Measurements from ENCODE around the gene TLE7. TPM values are rescaled to one million over a fixed set of nuclear protein-coding genes. Genes with fewer than 3 reads are reported as not detected.

The TLE7 gene
- total and polyA plus RNA-seq, 2 of the 4 experiments (the other 2 are of a cell fraction): not detected

- Histone ChIP-seq H3K9ac (ENCODE audit: low read depth, low read length) (no peak overlapping the region), H3K23ac (ENCODE audit: low read depth, low read length) (no peak overlapping the region; the same call in 1 of the 2 replicates), H3K27ac (ENCODE audit: insufficient read depth, low read length) (no peak overlapping the region; the same call in 1 of the 2 replicates), H3K9me3 (ENCODE audit: control insufficient read depth, insufficient read depth, low read length) (peaks cover 5% of the 10 kb centered on the region), H3K4me2 (ENCODE audit: low read depth, low read length) (no peak overlapping the region), H3K56ac (ENCODE audit: extremely low read depth, insufficient read depth, low read length) (no peak overlapping the region), H3K79me1 (ENCODE audit: low read depth in 1 of 2, low read length in 2 of 2) (no peaks in the 10 kb centered on the region; a peak in 1 of 4 replicates), H3K18ac (ENCODE audit: low read depth, low read length) (peak overlapping the region; percentile 35; the same call in 1 of the 2 replicates), H2AK5ac (ENCODE audit: low read depth, low read length) (peak overlapping the region; percentile 13), H3K36me3 (ENCODE audit: control insufficient read depth, insufficient read depth, low read length) (peaks cover 18% of the 10 kb centered on the region), H2AFZ (replicated peaks; ENCODE audit: low read length, poor library complexity) (no peak overlapping the region), H4K8ac (ENCODE audit: low read depth in 2 of 2, low read length in 2 of 2) (peak overlapping the region in 1 of 2 experiments; percentile 2; a peak in 1 of 4 replicates), H3K14ac (replicated peaks; ENCODE audit: low read depth, low read length) (peak overlapping the region; percentile 2), H2AK9ac (replicated peaks; ENCODE audit: low read depth, low read length, poor library complexity) (no peak overlapping the region), H4K5ac (ENCODE audit: low read depth, low read length) (no peak overlapping the region), H2BK5ac (ENCODE audit: low read depth, low read length, poor library complexity, severe bottlenecking) (peak overlapping the region; percentile 97), H4K20me1 (ENCODE audit: insufficient read depth, low read length) (no peaks in the 10 kb centered on the region; the same call in 1 of the 2 replicates), H3K4me1 (ENCODE audit: control insufficient read depth, insufficient read depth, low read length) (peaks cover 3% of the 10 kb centered on the region; the same call in 1 of the 2 replicates), H3K4ac (ENCODE audit: low read depth, low read length) (peak overlapping the region; percentile 56), H2BK15ac (ENCODE audit: low read depth, low read length) (peak overlapping the region; percentile 48; the same call in 1 of the 3 replicates), H2BK120ac (ENCODE audit: low read depth, low read length) (peak overlapping the region; percentile 82), H2BK20ac (ENCODE audit: low read depth, low read length) (peak overlapping the region; percentile 85; the same call in 1 of the 2 replicates), H3K9me1 (ENCODE audit: insufficient read depth, low read length) (no peaks in the 10 kb centered on the region), H4K91ac (ENCODE audit: insufficient read depth, low read depth, low read length) (no peak overlapping the region), H3K4me3 (ENCODE audit: insufficient read depth, low read depth, low read length) (no peak overlapping the region), H3K27me3 (ENCODE audit: control insufficient read depth, insufficient read depth, low read length) (no peaks in the 10 kb centered on the region)
- ChIA-PET POLR2A (ENCODE audit: unreplicated experiment) (interaction anchor here (1.0 kb wide), 1 partner anchor 12 kb away, joined by 6 read pairs; the partner anchor contains the start of gene ZNF23), CTCF (no interaction called here)
- no TSS peak for BruUV-seq (replicated peaks)
- ATAC-seq (ENCODE audit: low read depth): no peak
- intact Hi-C loops (cut with micrococcal nuclease): no loop called here
- WGBS, 2 experiments (ENCODE audit: extremely low coverage in 2 of 2, insufficient read length in 1 of 2): 82% methylated on average over 3 of the region's 5 CpGs; no CpG with 5 or more reads in 1 of the 2 experiments
- dilution Hi-C loops (cut with HindIII; ENCODE audit: low sequenced_read_pairs, unreplicated experiment): no loop called here
- in situ Hi-C loops (cut with MboI; ENCODE audit: low sequenced_read_pairs): no loop called here
- DNase-seq: no peak
- TF ChIP-seq CHD1 (IDR thresholded peaks at IDR 0.05; ENCODE audit: low read depth, low read length) (no peak), RFX5 (IDR thresholded peaks at IDR 0.05; ENCODE audit: low read depth, low read length) (no peak), CTCF (conservative IDR thresholded peaks at IDR 0.05; ENCODE audit: low read depth, low read length) (no peak), MAFK (IDR thresholded peaks at IDR 0.05; ENCODE audit: low read depth, low read length) (no peak), BHLHE40 (IDR thresholded peaks at IDR 0.05; ENCODE audit: low read depth, low read length) (no peak), FOS (IDR thresholded peaks at IDR 0.05; ENCODE audit: low read depth, low read length) (no peak), MAZ (IDR thresholded peaks at IDR 0.05; ENCODE audit: borderline replicate concordance, low read depth, low read length) (no peak), NFE2L2 (IDR thresholded peaks at IDR 0.05; ENCODE audit: low read depth, low read length) (no peak), RAD21 (IDR thresholded peaks at IDR 0.05; ENCODE audit: low read length) (no peak), ELK1 (IDR thresholded peaks at IDR 0.05; ENCODE audit: borderline replicate concordance, low read depth, low read length) (no peak), SMC3 (IDR thresholded peaks at IDR 0.05; ENCODE audit: low read depth, low read length) (no peak), RCOR1 (IDR thresholded peaks at IDR 0.05; ENCODE audit: insufficient replicate concordance, low read length) (no peak), MXI1 (IDR thresholded peaks at IDR 0.05; ENCODE audit: borderline replicate concordance, low read depth, low read length) (no peak), CEBPB (IDR thresholded peaks at IDR 0.05; ENCODE audit: low read depth, low read length) (no peak)
Measured at GRCh38 chr16:71473891-71474290, 32.0 kb upstream of the TLE7 start.
